ENCODE results near the gene AMIGO1. TPM values are rescaled to one million over a fixed set of nuclear protein-coding genes. Genes with fewer than 3 reads are reported as not detected.

Gene AMIGO1
- total and polyA plus RNA-seq, 4 donors = 2.4 to 6.3 (median 3.4) TPM

DNA sequence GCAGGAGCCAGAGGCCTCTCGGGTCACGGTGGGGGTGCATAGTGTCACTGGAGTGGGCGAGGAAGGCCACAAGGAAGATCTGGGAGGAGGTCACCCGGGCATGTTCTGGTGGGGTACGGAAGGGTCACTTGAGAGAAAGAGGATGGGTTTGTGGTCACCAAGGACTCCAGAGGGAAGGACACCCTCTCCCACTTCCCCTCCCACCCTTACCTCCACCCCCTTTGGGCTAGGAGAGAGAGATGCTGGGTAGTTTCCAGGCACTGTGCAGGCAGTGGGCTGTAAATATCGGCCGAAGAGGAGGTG is 703 bp downstream of the AMIGO1 start:
- 64 to 83% methylated on average over 7 of the region's 7 CpGs for WGBS, 2 donors
- no peak for ATAC-seq (ENCODE audit: insufficient read depth, low FRiP score)
- DNase-seq = no peak
- TF ChIP-seq, protein P1, sequence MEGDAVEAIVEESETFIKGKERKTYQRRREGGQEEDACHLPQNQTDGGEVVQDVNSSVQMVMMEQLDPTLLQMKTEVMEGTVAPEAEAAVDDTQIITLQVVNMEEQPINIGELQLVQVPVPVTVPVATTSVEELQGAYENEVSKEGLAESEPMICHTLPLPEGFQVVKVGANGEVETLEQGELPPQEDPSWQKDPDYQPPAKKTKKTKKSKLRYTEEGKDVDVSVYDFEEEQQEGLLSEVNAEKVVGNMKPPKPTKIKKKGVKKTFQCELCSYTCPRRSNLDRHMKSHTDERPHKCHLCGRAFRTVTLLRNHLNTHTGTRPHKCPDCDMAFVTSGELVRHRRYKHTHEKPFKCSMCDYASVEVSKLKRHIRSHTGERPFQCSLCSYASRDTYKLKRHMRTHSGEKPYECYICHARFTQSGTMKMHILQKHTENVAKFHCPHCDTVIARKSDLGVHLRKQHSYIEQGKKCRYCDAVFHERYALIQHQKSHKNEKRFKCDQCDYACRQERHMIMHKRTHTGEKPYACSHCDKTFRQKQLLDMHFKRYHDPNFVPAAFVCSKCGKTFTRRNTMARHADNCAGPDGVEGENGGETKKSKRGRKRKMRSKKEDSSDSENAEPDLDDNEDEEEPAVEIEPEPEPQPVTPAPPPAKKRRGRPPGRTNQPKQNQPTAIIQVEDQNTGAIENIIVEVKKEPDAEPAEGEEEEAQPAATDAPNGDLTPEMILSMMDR (IDR thresholded peaks at IDR 0.05; ENCODE audit: control extremely low read depth, extremely low read depth) = no peak
- H3K9me3 ChIP-seq (ENCODE audit: control insufficient read depth in 4 of 4, insufficient read depth in 3 of 4, low read length in 3 of 4) = no peaks in the 10 kb centered on the region
- no peak overlapping the region for H3K27ac ChIP-seq (ENCODE audit: low read depth in 1 of 2, low read length in 1 of 2)
- H3K36me3 ChIP-seq (ENCODE audit: control insufficient read depth in 4 of 4, insufficient read depth in 4 of 4, low read length in 4 of 4) = peaks cover 0 to 4% (median 0%) of the 10 kb centered on the region in 4 donors
- peak overlapping the region; percentile 85 for H3K4me3 ChIP-seq
- no peaks in the 10 kb centered on the region for H3K27me3 ChIP-seq (ENCODE audit: control insufficient read depth in 3 of 3, insufficient read depth in 3 of 3, low read length in 2 of 3)
- H3K4me1 ChIP-seq (ENCODE audit: control insufficient read depth in 5 of 5, insufficient read depth in 5 of 5, low read length in 5 of 5) = peaks cover 0 to 19% (median 10%) of the 10 kb centered on the region in 5 donors
- H3K9ac ChIP-seq (ENCODE audit: insufficient read depth in 1 of 2, low read length in 2 of 2) = no peak overlapping the region

- DNase-seq (no peak), ATAC-seq (ENCODE audit: insufficient read depth, low FRiP score) (no peak)
- TF ChIP-seq, protein P1 (IDR thresholded peaks at IDR 0.05; ENCODE audit: control extremely low read depth, extremely low read depth) = no peak
- no peak overlapping the region for H3K27ac ChIP-seq (ENCODE audit: low read depth in 1 of 2, low read length in 1 of 2)
- H3K36me3 ChIP-seq (ENCODE audit: control insufficient read depth in 4 of 4, insufficient read depth in 4 of 4, low read length in 4 of 4) = peaks cover 0 to 4% (median 0%) of the 10 kb centered on the region in 4 donors
- peaks cover 0 to 19% (median 10%) of the 10 kb centered on the region in 5 donors for H3K4me1 ChIP-seq (ENCODE audit: control insufficient read depth in 5 of 5, insufficient read depth in 5 of 5, low read length in 5 of 5)
- H3K4me3 ChIP-seq = no peak overlapping the region
- 91 to 94% methylated on average over 25 of the region's 25 CpGs for WGBS, 2 donors
- no peaks in the 10 kb centered on the region for H3K9me3 ChIP-seq (ENCODE audit: control insufficient read depth in 4 of 4, insufficient read depth in 3 of 4, low read length in 3 of 4)
- no peaks in the 10 kb centered on the region for H3K27me3 ChIP-seq (ENCODE audit: control insufficient read depth in 3 of 3, insufficient read depth in 3 of 3, low read length in 2 of 3)
- H3K9ac ChIP-seq (ENCODE audit: insufficient read depth in 1 of 2, low read length in 2 of 2) = no peak overlapping the region
These were observed 1.3 kb downstream of the AMIGO1 start for GRCh38 chr1:109508001-109508872.

GRCh38 chr1:109504974-109505373 is 4.6 kb downstream of the AMIGO1 start:
- no peaks in the 10 kb centered on the region for H3K27me3 ChIP-seq (ENCODE audit: control insufficient read depth in 3 of 3, insufficient read depth in 3 of 3, low read length in 2 of 3)
- H3K36me3 ChIP-seq (ENCODE audit: control insufficient read depth in 4 of 4, insufficient read depth in 4 of 4, low read length in 4 of 4) = peaks cover 0 to 8% (median 2%) of the 10 kb centered on the region in 4 donors
- H3K27ac ChIP-seq (ENCODE audit: low read depth in 1 of 2, low read length in 1 of 2) = no peak overlapping the region
- TF ChIP-seq, protein P1 (IDR thresholded peaks at IDR 0.05; ENCODE audit: control extremely low read depth, extremely low read depth) = no peak
- no peak overlapping the region for H3K9ac ChIP-seq (ENCODE audit: insufficient read depth in 1 of 2, low read length in 2 of 2)
- WGBS, 2 donors = 89 to 94% methylated on average over 1 of the region's 1 CpG
- DNase-seq (no peak), ATAC-seq (ENCODE audit: insufficient read depth, low FRiP score) (no peak)
- H3K9me3 ChIP-seq (ENCODE audit: control insufficient read depth in 4 of 4, insufficient read depth in 3 of 4, low read length in 3 of 4) = no peaks in the 10 kb centered on the region
- no peak overlapping the region for H3K4me3 ChIP-seq
- H3K4me1 ChIP-seq (ENCODE audit: control insufficient read depth in 5 of 5, insufficient read depth in 5 of 5, low read length in 5 of 5) = peaks cover 0 to 24% (median 2%) of the 10 kb centered on the region in 5 donors

Data from lung (tissue), 12 donors.